T-cell (primary cell): ENCODE measurements around the gene ABCC10. TPM values are rescaled to one million over a fixed set of nuclear protein-coding genes. Genes with fewer than 3 reads are reported as not detected.
"Not testable (repeated sequence)": the region's sequence is repeated elsewhere in the genome, so short reads cannot be mapped to it uniquely, and the experiment has no call there.

Source experiments
- ATAC-seq, 4 experiments: fragments of 200-7000 bp in 3 of 4; fragments of 150-1000 bp in 1 of 4; cut with Tn5 transposase; replicated peaks in 1 of 4; 1 replicate in 3 of 4; 2 replicates in 1 of 4; pipeline ENCODE4 v1.10.0; 2021; ENCODE audit warnings: moderate library complexity in 3 of 4, mild to moderate bottlenecking in 2 of 4, moderate number of reproducible peaks in 1 of 4
- CTCF ChIA-PET, 2 donors: fragments of 300-600 bp; sonication (Branson Sonifier 250); formaldehyde crosslinking; loops; one replicate each; lab custom pipeline; 2022; ENCODE audit warnings: antibody characterized with exemption in 2 of 2; lab: Charles Lee
- POLR2A ChIA-PET, 2 donors: fragments of 300-600 bp; sonication (Branson Sonifier 250); formaldehyde crosslinking; loops; one replicate each; lab custom pipeline; 2022; ENCODE audit warnings: antibody characterized with exemption in 2 of 2; lab: Charles Lee
- DNase-seq, 35 experiments: peaks; one replicate each; pipeline versions ENCODE4 v3.0.0 to v3.0.0-alpha.2; 2013 to 2023
- H3K27ac ChIP-seq: one replicate; pipeline ENCODE4 v1.5.1; 2013; ENCODE audit warnings: low read length
- H3K27me3 ChIP-seq, 2 experiments: replicated peaks in 1 of 2; 1 replicate in 1 of 2; 2 replicates in 1 of 2; pipeline versions ENCODE4 v1.6.1 to v1.7.0; 2013; ENCODE audit warnings: low read length in 1 of 2, mixed read lengths in 1 of 2; ENCODE audit not compliant: control insufficient read depth in 2 of 2, insufficient read depth in 2 of 2; ENCODE audit errors: extremely low read depth in 1 of 2
- H3K36me3 ChIP-seq, 2 donors: 1 replicate in 1 of 2; 2 replicates in 1 of 2; pipeline versions ENCODE4 v1.6.1 to v1.7.0; 2013; ENCODE audit warnings: low read length in 1 of 2; ENCODE audit not compliant: control insufficient read depth in 2 of 2, insufficient read depth in 1 of 2; ENCODE audit errors: extremely low read depth in 1 of 2
- H3K4me1 ChIP-seq, 2 experiments: 1 replicate in 1 of 2; 2 replicates in 1 of 2; pipeline versions ENCODE4 v1.6.1 to v1.7.0; 2013; ENCODE audit warnings: low read length in 2 of 2, mixed read lengths in 1 of 2; ENCODE audit not compliant: insufficient read depth in 2 of 2, control insufficient read depth in 1 of 2; ENCODE audit errors: extremely low read depth in 1 of 2
- H3K4me3 ChIP-seq, 2 donors: 1 replicate in 1 of 2; 2 replicates in 1 of 2; pipeline versions ENCODE4 v1.5.1 to v1.7.0; 2013; ENCODE audit warnings: mild to moderate bottlenecking in 2 of 2, low read length in 1 of 2, moderate library complexity in 1 of 2; ENCODE audit not compliant: control insufficient read depth in 1 of 2; ENCODE audit errors: extremely low read depth in 1 of 2
- H3K9me3 ChIP-seq: 2 replicates; pipeline ENCODE4 v1.7.0; 2013
- H3K27ac Mint-ChIP-seq, 2 donors: one replicate each; pipeline ENCODE4 v1.8.0; 2020 to 2021; ENCODE audit warnings: mild to moderate bottlenecking in 2 of 2, mixed read lengths in 2 of 2
- H3K27me3 Mint-ChIP-seq, 2 donors: one replicate each; pipeline ENCODE4 v1.8.0; 2021 to 2022; ENCODE audit warnings: mixed read lengths in 2 of 2
- H3K36me3 Mint-ChIP-seq: one replicate; pipeline ENCODE4 v1.8.0; 2021; ENCODE audit warnings: mixed read lengths
- H3K4me1 Mint-ChIP-seq, 3 donors: one replicate each; pipeline ENCODE4 v1.8.0; 2020 to 2022; ENCODE audit warnings: mixed read lengths in 3 of 3, mild to moderate bottlenecking in 1 of 3
- H3K4me3 Mint-ChIP-seq, 3 donors: one replicate each; pipeline ENCODE4 v1.8.0; 2020 to 2022; ENCODE audit warnings: mild to moderate bottlenecking in 3 of 3, mixed read lengths in 3 of 3, moderate library complexity in 3 of 3
- H3K9me3 Mint-ChIP-seq, 3 donors: one replicate each; pipeline ENCODE4 v1.8.0; 2020 to 2022; ENCODE audit warnings: mixed read lengths in 3 of 3
- WGBS: methylation state at CpG from one replicate; pipeline ENCODE4 v1.1.5; 2013; ENCODE audit warnings: missing lambda C conversion rate; ENCODE audit not compliant: insufficient coverage; 5-methylcytosine and 5-hydroxymethylcytosine counted together
- total RNA-seq, 35 experiments: library from RNA in 6 of 35; stranded (reverse) in 6 of 35; fragments of 120-200 nt in 1 of 35; gene quantifications; one replicate each; pipeline versions ENCODE4 v1.2.1 to v1.2.4 and lab custom pipeline; 2013 to 2026

Gene ABCC10
- total RNA-seq, 5 donors from 2014 or later (not counting 1 experiment from before 2014, with no cell fraction given): 57.8 to 85.4 (median 75.5) TPM

DNA sequence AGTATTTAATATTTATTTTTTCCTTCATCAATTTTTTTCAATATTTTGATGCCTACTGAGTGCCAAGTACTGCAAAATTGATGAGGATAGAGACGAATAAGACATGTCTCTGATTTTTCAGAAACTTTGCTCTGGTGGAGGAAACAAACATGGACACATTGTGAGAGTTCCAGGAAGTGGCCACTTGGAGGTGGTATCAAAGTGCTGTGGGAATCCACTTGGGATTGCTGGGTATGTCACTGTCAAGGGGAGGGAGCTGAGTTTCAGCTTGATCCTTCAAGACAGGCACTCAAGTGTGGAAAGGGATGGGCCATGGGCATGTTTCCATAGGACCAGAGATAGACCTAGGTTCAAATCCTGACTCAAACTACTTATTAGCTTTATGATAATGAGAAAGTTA, 24.5 kb upstream of the ABCC10 start:
- no peak overlapping the region for H3K4me3 ChIP-seq
- Mint-ChIP-seq H3K27ac (no peak overlapping the region), H3K4me3 (no peak overlapping the region), H3K4me1 (peaks cover 0 to 3% (median 2%) of the 10 kb centered on the region in 3 donors), H3K27me3 (peaks cover 24% of the 10 kb centered on the region in 2 donors), H3K36me3 (no peaks in the 10 kb centered on the region), H3K9me3 (no peaks in the 10 kb centered on the region)
- H3K27ac ChIP-seq: no peak overlapping the region
- DNase-seq: no peak
- no CpG with 5 or more reads among the region's 1 CpG for WGBS
- ATAC-seq: no peak
- no peaks in the 10 kb centered on the region for H3K36me3 ChIP-seq
- CTCF ChIA-PET: interaction anchor here in 1 of 2 donors (1.1 kb wide), 1 partner anchor 37 kb away, joined by 3 read pairs; no protein-coding TSS in a partner anchor
- no peaks in the 10 kb centered on the region for H3K9me3 ChIP-seq
- POLR2A ChIA-PET: no interaction called here
- peaks cover 0 to 3% of the 10 kb centered on the region in 2 experiments for H3K27me3 ChIP-seq
- H3K4me1 ChIP-seq: no peaks in the 10 kb centered on the region

DNA sequence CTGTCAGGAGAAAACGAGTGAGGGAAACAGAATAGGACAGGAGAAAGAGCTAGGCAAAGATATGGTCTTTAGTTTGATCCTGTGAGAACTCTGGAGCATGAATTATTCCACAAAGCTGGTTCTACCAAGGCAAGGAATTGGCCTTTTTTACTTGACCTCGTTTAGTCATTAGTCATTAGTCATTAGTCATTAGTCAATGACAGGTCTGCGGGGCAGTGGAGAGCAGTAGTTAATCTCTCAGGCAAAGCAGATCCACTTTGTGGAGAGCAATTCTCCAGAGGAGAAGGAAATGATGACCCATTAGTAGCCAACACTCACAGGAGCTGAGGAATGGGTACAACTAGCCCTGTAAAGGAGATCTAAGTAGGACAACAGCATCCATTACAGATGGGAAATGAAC, 22.0 kb upstream of the ABCC10 start:
- H3K4me3 ChIP-seq: no peak overlapping the region
- no peaks in the 10 kb centered on the region for H3K9me3 ChIP-seq
- Mint-ChIP-seq H3K27ac (no peak overlapping the region), H3K36me3 (no peaks in the 10 kb centered on the region), H3K4me3 (no peak overlapping the region), H3K27me3 (peaks cover 23 to 24% of the 10 kb centered on the region in 2 donors), H3K9me3 (no peaks in the 10 kb centered on the region), H3K4me1 (no peaks in the 10 kb centered on the region)
- CTCF ChIA-PET: no interaction called here
- ATAC-seq (no peak), DNase-seq (no peak)
- POLR2A ChIA-PET: no interaction called here
- H3K36me3 ChIP-seq: no peaks in the 10 kb centered on the region
- WGBS: 37% methylated on average over 2 of the region's 3 CpGs
- no peak overlapping the region for H3K27ac ChIP-seq
- peaks cover 0 to 16% of the 10 kb centered on the region in 2 experiments for H3K27me3 ChIP-seq
- H3K4me1 ChIP-seq: no peaks in the 10 kb centered on the region

DNA sequence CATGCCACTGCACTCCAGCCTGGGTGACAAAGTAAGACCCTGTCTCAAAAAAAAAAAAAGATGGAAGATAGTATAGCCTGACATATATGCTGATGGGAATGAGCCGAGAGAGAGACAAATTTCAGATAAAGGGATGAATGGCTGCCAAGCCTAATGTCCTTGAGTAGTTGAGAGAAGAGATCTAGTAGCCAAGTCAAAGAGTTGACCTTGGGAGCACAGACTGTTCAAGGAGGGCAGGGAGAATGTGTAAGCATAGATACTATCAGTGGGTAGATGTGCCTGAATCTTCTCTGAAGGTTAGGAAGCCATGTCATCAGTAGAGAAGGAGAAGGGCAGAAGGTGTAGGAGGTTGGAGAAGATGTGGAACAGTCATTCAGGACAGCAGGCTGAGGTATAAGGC, 20.0 kb upstream of the ABCC10 start:
- no peaks in the 10 kb centered on the region for H3K4me1 Mint-ChIP-seq
- ATAC-seq: no peak

DNA sequence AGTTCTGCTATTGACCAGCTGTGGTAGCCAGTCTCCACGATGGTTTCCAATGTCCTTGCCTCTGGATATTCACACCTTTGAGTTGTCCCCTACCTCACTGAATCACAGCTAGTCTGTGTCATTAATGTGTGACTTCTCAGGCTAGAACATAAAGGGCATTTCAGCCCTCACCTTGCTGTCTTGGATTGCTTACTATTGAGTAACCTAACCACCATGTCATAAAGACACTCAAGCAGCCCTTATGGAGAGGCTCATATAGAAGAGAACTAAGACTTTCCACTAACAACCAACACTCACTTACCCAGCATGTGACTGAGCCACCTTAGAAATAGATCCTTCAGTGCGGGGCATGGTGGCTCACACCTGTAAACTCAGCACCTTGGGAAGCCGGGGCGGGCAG, 19.1 kb upstream of the ABCC10 start:
- Histone ChIP-seq H3K27me3 (peaks cover 0 to 16% of the 10 kb centered on the region in 2 experiments), H3K9me3 (no peaks in the 10 kb centered on the region), H3K36me3 (no peaks in the 10 kb centered on the region), H3K27ac (no peak overlapping the region), H3K4me1 (no peaks in the 10 kb centered on the region), H3K4me3 (no peak overlapping the region)
- no peak overlapping the region for H3K4me3 Mint-ChIP-seq
- no peaks in the 10 kb centered on the region for H3K36me3 Mint-ChIP-seq
- WGBS: 94% methylated on average over 3 of the region's 4 CpGs
- ChIA-PET CTCF (no interaction called here), POLR2A (interaction anchor here in 1 of 2 donors (0.6 kb wide), 1 partner anchor 1465 kb away, joined by 7 read pairs; no protein-coding TSS in a partner anchor)
- H3K27me3 Mint-ChIP-seq: peaks cover 18 to 24% of the 10 kb centered on the region in 2 donors
- H3K27ac Mint-ChIP-seq: no peak overlapping the region
- H3K9me3 Mint-ChIP-seq: no peaks in the 10 kb centered on the region
- no peaks in the 10 kb centered on the region for H3K4me1 Mint-ChIP-seq
- DNase-seq (no peak), ATAC-seq (no peak)

More for the DNA sequence above, 20.0 kb upstream of the ABCC10 start:
- ChIA-PET POLR2A (no interaction called here), CTCF (interaction anchor here in 1 of 2 donors (0.5 kb wide), 1 partner anchor 182 kb away, joined by 6 read pairs; no protein-coding TSS in a partner anchor)
- DNase-seq: no peak
- Mint-ChIP-seq H3K27me3 (peaks cover 18 to 24% of the 10 kb centered on the region in 2 donors), H3K9me3 (no peaks in the 10 kb centered on the region), H3K27ac (no peak overlapping the region), H3K36me3 (no peaks in the 10 kb centered on the region), H3K4me3 (no peak overlapping the region)
- peaks cover 0 to 16% of the 10 kb centered on the region in 2 experiments for H3K27me3 ChIP-seq
- no peaks in the 10 kb centered on the region for H3K4me1 ChIP-seq
- no peak overlapping the region for H3K4me3 ChIP-seq
- no peaks in the 10 kb centered on the region for H3K9me3 ChIP-seq
- no peak overlapping the region for H3K27ac ChIP-seq
- H3K36me3 ChIP-seq: no peaks in the 10 kb centered on the region
- WGBS: 100% methylated on average over 1 of the region's 1 CpG

DNA sequence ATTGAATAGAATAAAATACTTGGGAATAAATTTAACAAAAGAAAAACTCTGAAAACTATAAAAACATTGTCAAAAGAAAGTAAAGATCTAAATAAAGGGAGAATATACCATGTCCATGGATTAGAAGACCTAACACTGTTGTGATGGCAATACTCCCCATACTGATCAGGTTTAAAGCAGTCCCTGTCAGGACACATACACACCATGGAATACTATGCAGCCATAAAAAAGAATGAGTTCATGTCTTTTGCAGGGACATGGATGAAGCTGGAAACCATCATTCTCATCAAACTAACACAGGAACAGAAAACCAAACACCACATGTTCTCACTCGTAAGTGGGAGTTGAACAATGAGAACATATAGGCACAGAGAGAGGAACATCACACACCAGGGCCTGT, 16.6 kb upstream of the ABCC10 start:
- H3K36me3 Mint-ChIP-seq, ATAC-seq, H3K4me1 Mint-ChIP-seq, H3K27ac ChIP-seq, H3K9me3 Mint-ChIP-seq, H3K27ac Mint-ChIP-seq, H3K9me3 ChIP-seq, DNase-seq, H3K4me1 ChIP-seq, CTCF ChIA-PET, H3K36me3 ChIP-seq, H3K4me3 Mint-ChIP-seq, POLR2A ChIA-PET, H3K4me3 ChIP-seq: not testable (repeated sequence)
- peaks cover 8 to 15% of the 10 kb centered on the region in 2 donors for H3K27me3 Mint-ChIP-seq
- peaks cover 0 to 16% of the 10 kb centered on the region in 2 experiments for H3K27me3 ChIP-seq
- no CpG with 5 or more reads among the region's 1 CpG for WGBS

DNA sequence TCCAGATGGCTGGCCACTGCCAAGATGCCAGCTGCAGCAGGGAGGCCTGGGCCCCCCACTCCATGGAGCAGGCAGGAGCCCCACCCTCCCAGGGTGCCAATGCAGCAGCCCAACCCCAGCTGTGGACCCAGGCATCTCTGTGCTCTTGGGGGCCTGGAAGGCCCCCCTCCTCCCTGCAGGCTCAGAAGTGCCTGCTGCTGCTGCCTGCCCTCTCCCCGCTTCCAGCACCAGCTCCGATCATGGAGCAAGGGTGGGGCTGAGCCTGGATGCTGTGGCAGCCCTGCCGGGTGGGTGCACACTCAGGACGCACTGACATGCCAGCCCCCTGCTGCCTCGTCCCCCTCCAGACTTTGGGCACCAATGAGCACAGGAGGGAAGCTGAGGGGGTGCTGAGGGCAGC, 14.8 kb upstream of the ABCC10 start:
- peaks cover 4 to 5% of the 10 kb centered on the region in 2 donors for H3K27me3 Mint-ChIP-seq
- no peaks in the 10 kb centered on the region for H3K4me1 ChIP-seq
- no peak overlapping the region for H3K4me3 ChIP-seq
- H3K36me3 ChIP-seq: no peaks in the 10 kb centered on the region
- no peak overlapping the region for H3K27ac Mint-ChIP-seq
- H3K27ac ChIP-seq: no peak overlapping the region
- H3K9me3 Mint-ChIP-seq: no peaks in the 10 kb centered on the region
- no peaks in the 10 kb centered on the region for H3K36me3 Mint-ChIP-seq
- no peaks in the 10 kb centered on the region for H3K9me3 ChIP-seq
- peaks cover 0 to 12% of the 10 kb centered on the region in 2 experiments for H3K27me3 ChIP-seq
- ATAC-seq (no peak), DNase-seq (no peak)
- no peaks in the 10 kb centered on the region for H3K4me1 Mint-ChIP-seq
- H3K4me3 Mint-ChIP-seq: no peak overlapping the region
- ChIA-PET POLR2A (no interaction called here), CTCF (interaction anchor here in 1 of 2 donors (0.6 kb wide), 1 partner anchor 1230 kb away, joined by 3 read pairs; no protein-coding TSS in a partner anchor)
- 80% methylated on average over 5 of the region's 5 CpGs for WGBS
